ENCODE results near the gene ATPAF2.
A peak's percentile ranks its signal among the peaks of the same experiment; 100 is the strongest.

Gene ATPAF2

DNA sequence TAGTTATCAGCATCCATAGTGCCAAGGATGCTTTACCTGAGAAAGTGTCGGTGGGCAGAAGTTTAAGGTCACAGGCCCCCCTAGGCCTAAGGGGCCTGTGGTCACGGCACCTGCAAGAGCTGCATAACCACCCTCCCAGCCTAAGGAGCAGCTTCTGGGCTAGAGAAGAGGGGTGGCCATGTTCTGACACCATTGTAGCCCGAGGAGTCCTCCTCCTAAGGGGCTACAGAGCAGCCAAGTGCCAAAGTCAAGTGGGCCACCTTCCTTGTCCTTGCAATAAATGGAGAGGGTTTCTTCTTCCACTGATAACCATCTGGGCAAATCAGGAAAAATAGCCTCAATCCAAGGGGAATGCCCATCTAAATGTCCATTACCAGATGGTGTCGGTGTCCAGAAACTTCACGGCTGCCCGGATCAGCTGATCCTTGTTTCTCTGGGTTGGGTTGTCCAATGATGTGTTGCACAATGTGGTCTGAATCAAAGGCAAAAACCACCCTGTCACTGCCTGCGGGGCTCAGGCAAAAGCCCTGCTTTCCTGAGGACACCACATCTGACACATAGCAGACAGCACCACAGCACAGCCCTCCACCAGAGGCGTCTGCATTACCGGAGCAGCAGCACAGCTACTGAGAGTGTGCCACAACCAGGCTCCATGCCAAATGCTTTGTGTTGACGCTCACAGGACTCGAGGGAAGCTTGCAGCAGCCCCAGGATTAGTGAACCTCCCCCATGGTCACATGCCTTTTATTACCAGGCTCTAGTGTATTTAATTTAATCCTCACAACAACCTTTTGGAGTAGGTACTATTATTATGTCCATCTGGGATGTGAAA, 12.8 kb downstream of the ATPAF2 start:
- TF ChIP-seq FOXP2 (optimal IDR thresholded peaks at IDR 0.05; ENCODE audit: borderline replicate concordance, extremely low read depth, extremely low read length, insufficient read depth) (peak; percentile 75), SIN3A (IDR thresholded peaks at IDR 0.05; ENCODE audit: borderline replicate concordance, insufficient read depth, low read length) (no peak)

DNA sequence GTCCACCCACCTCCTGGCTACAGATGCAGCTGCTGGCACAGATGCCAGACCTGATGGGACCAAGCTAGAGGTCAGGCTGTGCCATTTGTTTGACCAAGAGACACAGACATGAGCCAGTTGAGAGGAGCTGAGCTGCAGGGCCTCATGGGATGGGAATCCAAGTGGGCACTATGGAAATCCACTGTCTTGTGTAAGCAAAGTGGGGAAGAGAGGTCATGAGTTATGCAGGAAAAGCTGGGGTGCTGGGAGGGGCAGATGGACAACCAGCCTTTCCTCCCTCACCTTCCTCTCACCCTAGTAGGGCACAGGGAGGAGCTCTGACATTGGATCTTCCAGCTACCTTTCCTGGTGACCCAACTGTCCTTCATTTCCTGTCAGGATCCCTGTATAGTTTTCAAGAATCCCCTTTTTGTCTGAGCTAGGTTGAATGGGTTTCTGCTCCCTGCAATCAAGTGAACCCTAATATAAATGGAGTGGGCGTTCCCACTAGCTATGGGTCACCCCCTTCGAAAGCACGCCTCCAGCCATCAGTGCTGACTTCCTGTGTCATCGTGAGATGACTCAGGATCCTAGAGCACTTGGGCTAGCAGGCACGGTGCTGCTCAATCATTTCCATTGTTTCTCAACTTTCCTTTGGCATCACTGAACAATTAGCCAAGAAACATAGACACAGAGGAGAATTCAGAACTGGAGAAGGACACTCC, 13.6 kb downstream of the ATPAF2 start:
- TF ChIP-seq POLR2AphosphoS5 (IDR thresholded peaks at IDR 0.05; ENCODE audit: low read depth, low read length) (no peak), FOXP2 (optimal IDR thresholded peaks at IDR 0.05; ENCODE audit: borderline replicate concordance, extremely low read depth, extremely low read length, insufficient read depth) (no peak), SIN3A (IDR thresholded peaks at IDR 0.05; ENCODE audit: borderline replicate concordance, insufficient read depth, low read length) (no peak), TAF1 (IDR thresholded peaks at IDR 0.05; ENCODE audit: borderline replicate concordance, insufficient read depth, low read length) (no peak)
- TF ChIP-seq, protein P1, sequence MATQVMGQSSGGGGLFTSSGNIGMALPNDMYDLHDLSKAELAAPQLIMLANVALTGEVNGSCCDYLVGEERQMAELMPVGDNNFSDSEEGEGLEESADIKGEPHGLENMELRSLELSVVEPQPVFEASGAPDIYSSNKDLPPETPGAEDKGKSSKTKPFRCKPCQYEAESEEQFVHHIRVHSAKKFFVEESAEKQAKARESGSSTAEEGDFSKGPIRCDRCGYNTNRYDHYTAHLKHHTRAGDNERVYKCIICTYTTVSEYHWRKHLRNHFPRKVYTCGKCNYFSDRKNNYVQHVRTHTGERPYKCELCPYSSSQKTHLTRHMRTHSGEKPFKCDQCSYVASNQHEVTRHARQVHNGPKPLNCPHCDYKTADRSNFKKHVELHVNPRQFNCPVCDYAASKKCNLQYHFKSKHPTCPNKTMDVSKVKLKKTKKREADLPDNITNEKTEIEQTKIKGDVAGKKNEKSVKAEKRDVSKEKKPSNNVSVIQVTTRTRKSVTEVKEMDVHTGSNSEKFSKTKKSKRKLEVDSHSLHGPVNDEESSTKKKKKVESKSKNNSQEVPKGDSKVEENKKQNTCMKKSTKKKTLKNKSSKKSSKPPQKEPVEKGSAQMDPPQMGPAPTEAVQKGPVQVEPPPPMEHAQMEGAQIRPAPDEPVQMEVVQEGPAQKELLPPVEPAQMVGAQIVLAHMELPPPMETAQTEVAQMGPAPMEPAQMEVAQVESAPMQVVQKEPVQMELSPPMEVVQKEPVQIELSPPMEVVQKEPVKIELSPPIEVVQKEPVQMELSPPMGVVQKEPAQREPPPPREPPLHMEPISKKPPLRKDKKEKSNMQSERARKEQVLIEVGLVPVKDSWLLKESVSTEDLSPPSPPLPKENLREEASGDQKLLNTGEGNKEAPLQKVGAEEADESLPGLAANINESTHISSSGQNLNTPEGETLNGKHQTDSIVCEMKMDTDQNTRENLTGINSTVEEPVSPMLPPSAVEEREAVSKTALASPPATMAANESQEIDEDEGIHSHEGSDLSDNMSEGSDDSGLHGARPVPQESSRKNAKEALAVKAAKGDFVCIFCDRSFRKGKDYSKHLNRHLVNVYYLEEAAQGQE (IDR thresholded peaks at IDR 0.05; ENCODE audit: insufficient read depth in 1 of 2, low read depth in 2 of 2, low read length in 2 of 2), result no peak

DNA sequence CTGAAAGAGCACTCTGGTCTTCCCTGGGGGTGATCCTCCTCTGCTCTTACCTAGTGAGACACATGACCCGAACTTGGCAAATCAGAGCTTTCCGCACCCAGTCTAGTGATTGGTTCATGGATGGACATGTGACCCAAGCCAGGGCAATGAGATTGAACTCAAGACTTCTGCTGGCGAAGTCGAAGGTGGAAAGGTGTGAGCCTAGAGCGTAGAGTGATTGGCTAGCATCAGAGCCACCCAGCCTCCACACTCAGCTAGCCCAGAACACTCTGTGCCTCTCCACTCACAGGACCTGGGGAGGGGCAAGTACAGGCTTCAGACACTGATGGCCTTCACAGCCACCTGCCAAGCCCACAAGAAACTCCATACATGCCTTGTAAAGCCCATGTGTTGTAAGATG, 17.6 kb downstream of the ATPAF2 start:
- TF ChIP-seq POLR2AphosphoS5 (IDR thresholded peaks at IDR 0.05; ENCODE audit: low read depth, low read length) (no peak), TAF1 (IDR thresholded peaks at IDR 0.05; ENCODE audit: borderline replicate concordance, insufficient read depth, low read length) (no peak), FOXP2 (optimal IDR thresholded peaks at IDR 0.05; ENCODE audit: borderline replicate concordance, extremely low read depth, extremely low read length, insufficient read depth) (no peak), SIN3A (IDR thresholded peaks at IDR 0.05; ENCODE audit: borderline replicate concordance, insufficient read depth, low read length) (no peak)
- TF ChIP-seq, protein P1 (IDR thresholded peaks at IDR 0.05; ENCODE audit: insufficient read depth in 1 of 2, low read depth in 2 of 2, low read length in 2 of 2), result no peak

- TF ChIP-seq FOXP2 (optimal IDR thresholded peaks at IDR 0.05; ENCODE audit: borderline replicate concordance, extremely low read depth, extremely low read length, insufficient read depth), result no peak
- TF ChIP-seq POLR2AphosphoS5 (IDR thresholded peaks at IDR 0.05; ENCODE audit: low read depth, low read length), result no peak
- TF ChIP-seq, protein P1 (IDR thresholded peaks at IDR 0.05; ENCODE audit: insufficient read depth in 1 of 2, low read depth in 2 of 2, low read length in 2 of 2), result no peak
- no peak for TF ChIP-seq TAF1 (IDR thresholded peaks at IDR 0.05; ENCODE audit: borderline replicate concordance, insufficient read depth, low read length)
- no peak for TF ChIP-seq SIN3A (IDR thresholded peaks at IDR 0.05; ENCODE audit: borderline replicate concordance, insufficient read depth, low read length)
Measured at GRCh38 chr17:18020971-18021370, 18.0 kb downstream of the ATPAF2 start.

GRCh38 chr17:18019838-18020154, 19.2 kb downstream of the ATPAF2 start:
- TF ChIP-seq, protein P1 (IDR thresholded peaks at IDR 0.05; ENCODE audit: insufficient read depth in 1 of 2, low read depth in 2 of 2, low read length in 2 of 2), result no peak
- TF ChIP-seq POLR2AphosphoS5 (IDR thresholded peaks at IDR 0.05; ENCODE audit: low read depth, low read length) (no peak), FOXP2 (optimal IDR thresholded peaks at IDR 0.05; ENCODE audit: borderline replicate concordance, extremely low read depth, extremely low read length, insufficient read depth) (no peak), SIN3A (IDR thresholded peaks at IDR 0.05; ENCODE audit: borderline replicate concordance, insufficient read depth, low read length) (no peak), TAF1 (IDR thresholded peaks at IDR 0.05; ENCODE audit: borderline replicate concordance, insufficient read depth, low read length) (no peak)
